ENCODE results near the gene CHD3. TPM values are rescaled to one million over a fixed set of nuclear protein-coding genes. Genes with fewer than 3 reads are reported as not detected.

Gene CHD3
- total RNA-seq, 1 donor from 2014 or later = 50.7 TPM

- ATAC-seq = peak; percentile 56
Observed at GRCh38 chr17:7897773-7898172, 9.2 kb downstream of the CHD3 start.

GRCh38 chr17:7903154-7904103 is 14.8 kb downstream of the CHD3 start:
- peak; percentile 49 for ATAC-seq

- ATAC-seq = no peak
Observed at GRCh38 chr17:7909089-7909488, 20.5 kb downstream of the CHD3 start.

- no peak for ATAC-seq
Observed at GRCh38 chr17:7910281-7910680, 21.7 kb downstream of the CHD3 start.

GRCh38 chr17:7910711-7911110 is 22.1 kb downstream of the CHD3 start:
- ATAC-seq = no peak

GRCh38 chr17:7911116-7911515 is 22.5 kb downstream of the CHD3 start:
- no peak for ATAC-seq

- peak; percentile 26 for ATAC-seq
Observed at GRCh38 chr17:7912927-7913524, 24.4 kb downstream of the CHD3 start.

GRCh38 chr17:7915179-7915610 is 26.6 kb downstream of the CHD3 start:
- no peak for ATAC-seq

GRCh38 chr17:7915611-7916384 is 27.2 kb downstream of the CHD3 start, which contains the start of gene RNF227:
RNF227 (minus strand) TSS chr17:7916289; CDS start chr17:7916195, 94 bp downstream.
- ATAC-seq = peak; percentile 78

- no peak for ATAC-seq
Observed at GRCh38 chr17:7916385-7916682, 27.7 kb downstream of the CHD3 start.

GRCh38 chr17:7916808-7917207 is 28.2 kb downstream of the CHD3 start:
- ATAC-seq = peak; percentile 13

- ATAC-seq = no peak
Observed at GRCh38 chr17:7922269-7922844, 33.8 kb downstream of the CHD3 start.

- peak; percentile 78 for ATAC-seq
Observed at GRCh38 chr17:7922845-7923628, 34.4 kb downstream of the CHD3 start.

GRCh38 chr17:7927596-7927995 is 39.0 kb downstream of the CHD3 start:
- ATAC-seq = no peak

GRCh38 chr17:7929158-7930023 is 40.8 kb downstream of the CHD3 start, which contains the start of gene KCNAB3:
KCNAB3 (minus strand) TSS chr17:7929856; CDS start chr17:7929435, 421 bp downstream.
- peak; percentile 37 for ATAC-seq

GRCh38 chr17:7930841-7931631 is 42.4 kb downstream of the CHD3 start:
- ATAC-seq = no peak

- peak; percentile 97 for ATAC-seq
Observed at GRCh38 chr17:7931709-7932482, 43.3 kb downstream of the CHD3 start, which contains the start of the genes CNTROB and TRAPPC1. CNTROB (plus strand) TSS chr17:7932206; CDS start chr17:7933080, 874 bp downstream. TRAPPC1 (minus strand) TSS chr17:7931946; CDS start chr17:7931829, 117 bp downstream.

- ATAC-seq = peak; percentile 4
Observed at GRCh38 chr17:7932483-7932891, 43.9 kb downstream of the CHD3 start.

GRCh38 chr17:7932949-7933348 is 44.4 kb downstream of the CHD3 start:
- no peak for ATAC-seq
